ENCODE measurements around the gene RHOXF2B. TPM values are rescaled to one million over a fixed set of nuclear protein-coding genes. Genes with fewer than 3 reads are reported as not detected.
"Not testable (repeated sequence)": the region's sequence is repeated elsewhere in the genome, so short reads cannot be mapped to it uniquely, and the experiment has no call there.

Gene RHOXF2B
- total and polyA plus RNA-seq, 8 donors, result 0.08 to 0.23 (median 0.14) TPM; not detected in 2

- Histone ChIP-seq H3K9me3 (no peaks in the 10 kb centered on the region), H3K4me1 (no peaks in the 10 kb centered on the region), H3K36me3 (no peaks in the 10 kb centered on the region), H3K27ac (no peak overlapping the region), H3K4me3 (no peak overlapping the region), H3K27me3 (no peaks in the 10 kb centered on the region)
- DNase-seq (no peak), ATAC-seq (no peak)
- no peak for TF ChIP-seq CTCF (IDR thresholded peaks at IDR 0.05)
- intact Hi-C loops (cut with DNase I), result no loop called here
These were observed 31.9 kb upstream of the RHOXF2B start for GRCh38 chrX:120109378-120109777.

- H3K27me3 ChIP-seq; H3K4me1 ChIP-seq; H3K27ac ChIP-seq; H3K36me3 ChIP-seq; DNase-seq; intact Hi-C loops (cut with DNase I); ATAC-seq; H3K4me3 ChIP-seq: not testable (repeated sequence)
- peaks cover 0 to 18% of the 10 kb centered on the region in 2 donors for H3K9me3 ChIP-seq
These were observed 27.2 kb upstream of the RHOXF2B start for GRCh38 chrX:120104707-120105106.

GRCh38 chrX:120101057-120101456 is 23.6 kb upstream of the RHOXF2B start:
- H3K4me3 ChIP-seq; H3K36me3 ChIP-seq; H3K27me3 ChIP-seq; DNase-seq; intact Hi-C loops (cut with DNase I); H3K27ac ChIP-seq; ATAC-seq; H3K4me1 ChIP-seq: not testable (repeated sequence)
- H3K9me3 ChIP-seq, result peaks cover 0 to 18% of the 10 kb centered on the region in 2 donors

- Histone ChIP-seq H3K27me3 (peaks cover 0 to 3% of the 10 kb centered on the region in 2 donors), H3K9me3 (no peaks in the 10 kb centered on the region), H3K36me3 (no peaks in the 10 kb centered on the region), H3K4me1 (no peaks in the 10 kb centered on the region), H3K27ac (no peak overlapping the region), H3K4me3 (no peak overlapping the region)
- no peak for DNase-seq
- no peak for TF ChIP-seq CTCF (IDR thresholded peaks at IDR 0.05)
- no peak for ATAC-seq
- intact Hi-C loops (cut with DNase I), result no loop called here
These were observed 12.7 kb upstream of the RHOXF2B start for GRCh38 chrX:120090208-120090607.

GRCh38 chrX:120087289-120088017 is 10.0 kb upstream of the RHOXF2B start:
- intact Hi-C loops (cut with DNase I), result no loop called here
- Histone ChIP-seq H3K9me3 (no peaks in the 10 kb centered on the region), H3K27ac (no peak overlapping the region), H3K36me3 (no peaks in the 10 kb centered on the region), H3K27me3 (no peaks in the 10 kb centered on the region), H3K4me3 (no peak overlapping the region), H3K4me1 (no peaks in the 10 kb centered on the region)
- no peak for ATAC-seq
- DNase-seq, result no peak
- TF ChIP-seq CTCF (IDR thresholded peaks at IDR 0.05), result no peak

- H3K27ac ChIP-seq; H3K36me3 ChIP-seq; H3K27me3 ChIP-seq; intact Hi-C loops (cut with DNase I); H3K4me3 ChIP-seq; H3K4me1 ChIP-seq; DNase-seq; H3K9me3 ChIP-seq: not testable (repeated sequence)
- peak; percentile 77 for ATAC-seq
These were observed 8.2 kb upstream of the RHOXF2B start for GRCh38 chrX:120085553-120086185.

- intact Hi-C loops (cut with DNase I); H3K36me3 ChIP-seq; H3K27ac ChIP-seq; ATAC-seq; H3K27me3 ChIP-seq; H3K9me3 ChIP-seq; DNase-seq; H3K4me1 ChIP-seq; H3K4me3 ChIP-seq: not testable (repeated sequence)
These were observed 11.3 kb downstream of the RHOXF2B start for GRCh38 chrX:120066169-120066568.

GRCh38 chrX:120042712-120043111 is 34.8 kb downstream of the RHOXF2B start:
- H3K27ac ChIP-seq; intact Hi-C loops (cut with DNase I); H3K4me3 ChIP-seq; DNase-seq; H3K27me3 ChIP-seq; ATAC-seq; H3K4me1 ChIP-seq; H3K36me3 ChIP-seq; H3K9me3 ChIP-seq: not testable (repeated sequence)

- H3K27me3 ChIP-seq; DNase-seq; ATAC-seq; intact Hi-C loops (cut with DNase I); H3K4me3 ChIP-seq; H3K4me1 ChIP-seq; H3K27ac ChIP-seq; H3K9me3 ChIP-seq; H3K36me3 ChIP-seq: not testable (repeated sequence)
These were observed 35.2 kb downstream of the RHOXF2B start for GRCh38 chrX:120042247-120042646.

- intact Hi-C loops (cut with DNase I); H3K4me1 ChIP-seq; DNase-seq; H3K27me3 ChIP-seq; H3K36me3 ChIP-seq; H3K4me3 ChIP-seq; H3K9me3 ChIP-seq; H3K27ac ChIP-seq: not testable (repeated sequence)
- peak; percentile 23 for ATAC-seq
These were observed 37.3 kb downstream of the RHOXF2B start for GRCh38 chrX:120040176-120040575.
